GM23338 (cell line): Measurements from ENCODE around the gene GSDME. TPM values are rescaled to one million over a fixed set of nuclear protein-coding genes. Genes with fewer than 3 reads are reported as not detected.

Experiments
- ATAC-seq: fragments of 200-7000 bp; cut with Tn5 transposase; 3 replicates; pipeline ENCODE4 v1.9.1; 2020
- DNase-seq: peaks from one replicate; pipeline ENCODE4 v3.0.0-alpha.2; 2015; ENCODE audit warnings: low spot score
- H2AFZ ChIP-seq: fragments of 200-600 bp; sonication (generic); 2 replicates; pipeline ENCODE4 v1.8.0; 2016; ENCODE audit warnings: antibody characterized with exemption, mild to moderate bottlenecking, moderate library complexity
- H3F3A ChIP-seq: fragments of 200-600 bp; sonication (generic); replicated peaks from 2 replicates; pipeline ENCODE4 v1.8.0; 2017; ENCODE audit warnings: antibody characterized with exemption, mixed run types, low read depth
- H3K27ac ChIP-seq: fragments of 200-600 bp; sonication (generic); 2 replicates; pipeline ENCODE4 v1.6.1; 2016; ENCODE audit warnings: low read depth
- H3K27me3 ChIP-seq: fragments of 200-600 bp; sonication (generic); 2 replicates; pipeline ENCODE4 v1.8.0; 2016; ENCODE audit warnings: mild to moderate bottlenecking, mixed run types, moderate library complexity; ENCODE audit not compliant: insufficient read depth
- H3K36me3 ChIP-seq: fragments of 200-600 bp; sonication (generic); 2 replicates; pipeline ENCODE4 v1.8.0; 2016; ENCODE audit warnings: mild to moderate bottlenecking; ENCODE audit not compliant: insufficient read depth
- H3K4me1 ChIP-seq: fragments of 200-600 bp; sonication (generic); 2 replicates; pipeline ENCODE4 v1.8.0; 2016; ENCODE audit warnings: mild to moderate bottlenecking, moderate library complexity; ENCODE audit not compliant: insufficient read depth
- H3K4me2 ChIP-seq: fragments of 200-600 bp; sonication (generic); 2 replicates; pipeline ENCODE4 v1.7.1; 2017; ENCODE audit warnings: mixed run types
- H3K4me3 ChIP-seq: fragments of 200-600 bp; sonication (generic); 2 replicates; pipeline ENCODE4 v1.6.1; 2016; ENCODE audit warnings: mixed run types
- H3K79me2 ChIP-seq: fragments of 200-600 bp; sonication (generic); replicated peaks from 2 replicates; pipeline ENCODE4 v1.8.0; 2017; ENCODE audit warnings: mild to moderate bottlenecking; ENCODE audit not compliant: insufficient read depth
- H3K9me2 ChIP-seq: fragments of 200-600 bp; sonication (generic); 2 replicates; pipeline ENCODE4 v1.8.0; 2017; ENCODE audit not compliant: insufficient read depth
- H4K20me1 ChIP-seq: fragments of 200-600 bp; sonication (generic); replicated peaks from 2 replicates; pipeline ENCODE4 v1.8.0; 2017; ENCODE audit warnings: mild to moderate bottlenecking; ENCODE audit not compliant: insufficient read depth
- H3K27ac Mint-ChIP-seq: 2 replicates; pipeline ENCODE4 v1.8.0; 2020; ENCODE audit warnings: inconsistent platforms, mild to moderate bottlenecking, moderate library complexity, mixed read lengths
- H3K27me3 Mint-ChIP-seq: 3 replicates; pipeline ENCODE4 v1.8.0; 2022; ENCODE audit warnings: low read depth, mild to moderate bottlenecking, moderate library complexity, mixed read lengths, inconsistent platforms; ENCODE audit not compliant: insufficient read depth, poor library complexity
- H3K36me3 Mint-ChIP-seq: 3 replicates; pipeline ENCODE4 v1.8.0; 2021; ENCODE audit warnings: low read depth, mild to moderate bottlenecking, inconsistent platforms, moderate library complexity, mixed read lengths
- H3K4me1 Mint-ChIP-seq: 3 replicates; pipeline ENCODE4 v1.8.0; 2020; ENCODE audit warnings: mild to moderate bottlenecking, inconsistent platforms, mixed read lengths
- H3K4me3 Mint-ChIP-seq: 3 replicates; pipeline ENCODE4 v1.8.0; 2021; ENCODE audit warnings: moderate library complexity, mild to moderate bottlenecking, inconsistent platforms, mixed read lengths
- H3K9me3 Mint-ChIP-seq: 3 replicates; pipeline ENCODE4 v1.8.0; 2020; ENCODE audit warnings: moderate library complexity, mild to moderate bottlenecking, inconsistent platforms, mixed read lengths
- CREB1 ChIP-seq: fragments of 250-450 bp; sonication (Bioruptor Pico); IDR thresholded peaks from 2 replicates; pipeline ENCODE4 v1.5.0; 2020; ENCODE audit warnings: low read depth, mild to moderate bottlenecking, moderate library complexity
- EZH2 ChIP-seq: fragments of 200-600 bp; sonication (generic); IDR thresholded peaks from one replicate; pipeline ENCODE4 v1.8.0; 2017; ENCODE audit warnings: antibody characterized with exemption, mild to moderate bottlenecking, low read depth; ENCODE audit not compliant: unreplicated experiment
- EZH2phosphoT487 ChIP-seq: fragments of 200-600 bp; sonication (generic); IDR thresholded peaks from one replicate; pipeline ENCODE4 v1.8.1; 2018; ENCODE audit warnings: antibody characterized with exemption; ENCODE audit not compliant: unreplicated experiment
- JUNB ChIP-seq: IDR thresholded peaks from one replicate; pipeline ENCODE4 v1.6.1; 2016; ENCODE audit warnings: antibody characterized with exemption; ENCODE audit not compliant: unreplicated experiment
- NANOG ChIP-seq: IDR thresholded peaks from 2 replicates; pipeline ENCODE4 v1.6.1; 2016; ENCODE audit warnings: antibody characterized with exemption, borderline replicate concordance
- POLR2AphosphoS5 ChIP-seq: IDR thresholded peaks from 2 replicates; pipeline ENCODE4 v1.6.1; 2016; ENCODE audit warnings: antibody characterized with exemption, low read depth
- STAT1 ChIP-seq: IDR thresholded peaks from one replicate; pipeline ENCODE4 v1.6.1; 2016; ENCODE audit warnings: antibody characterized with exemption; ENCODE audit not compliant: unreplicated experiment
- ZNF114 ChIP-seq: fragments of 250-450 bp; sonication (Bioruptor Pico); IDR thresholded peaks from 2 replicates; pipeline ENCODE4 v1.5.0; 2020; ENCODE audit warnings: mild to moderate bottlenecking, moderate library complexity
- ZNF331 ChIP-seq: fragments of 250-450 bp; sonication (Bioruptor Pico); IDR thresholded peaks from 2 replicates; pipeline ENCODE4 v1.5.0; 2020; ENCODE audit warnings: low read depth, mild to moderate bottlenecking, moderate library complexity
- polyA plus RNA-seq: library from polyadenylated mRNA; unstranded; fragments of >200 nt; fragmentation: Nextera tagmentation; extraction: Ambion mirVana; gene quantifications from 2 replicates; pipeline ENCODE4 v1.2.1, GENCODE V29; 2016
- total RNA-seq: library from RNA; depleted of rRNA; stranded (reverse); fragments of >200 nt; shearing (Covaris generic); gene quantifications from 2 replicates; pipeline ENCODE4 v1.2.3, GENCODE V29; 2014
- TF ChIP-seq, protein P1 (sequence below): IDR thresholded peaks from one replicate; pipeline ENCODE4 v1.6.1; 2018; ENCODE audit warnings: antibody characterized with exemption; ENCODE audit not compliant: unreplicated experiment
- TF ChIP-seq, protein P2 (sequence below), 2 experiments: fragments of 200-600 bp in 1 of 2; sonication (generic) in 1 of 2; conservative IDR thresholded peaks; 2 replicates each; pipeline versions ENCODE4 v1.5.1 to v1.6.1; 2016 to 2017; ENCODE audit warnings: antibody characterized with exemption in 2 of 2, low read depth in 2 of 2, mild to moderate bottlenecking in 2 of 2, moderate library complexity in 1 of 2
- TF ChIP-seq, protein P3 (sequence below): IDR thresholded peaks from 2 replicates; pipeline ENCODE4 v1.6.1; 2016; ENCODE audit warnings: antibody characterized with exemption

GSDME gene
- total and polyA plus RNA-seq, 2 experiments from 2014 or later: 8.3 to 8.5 TPM

DNA sequence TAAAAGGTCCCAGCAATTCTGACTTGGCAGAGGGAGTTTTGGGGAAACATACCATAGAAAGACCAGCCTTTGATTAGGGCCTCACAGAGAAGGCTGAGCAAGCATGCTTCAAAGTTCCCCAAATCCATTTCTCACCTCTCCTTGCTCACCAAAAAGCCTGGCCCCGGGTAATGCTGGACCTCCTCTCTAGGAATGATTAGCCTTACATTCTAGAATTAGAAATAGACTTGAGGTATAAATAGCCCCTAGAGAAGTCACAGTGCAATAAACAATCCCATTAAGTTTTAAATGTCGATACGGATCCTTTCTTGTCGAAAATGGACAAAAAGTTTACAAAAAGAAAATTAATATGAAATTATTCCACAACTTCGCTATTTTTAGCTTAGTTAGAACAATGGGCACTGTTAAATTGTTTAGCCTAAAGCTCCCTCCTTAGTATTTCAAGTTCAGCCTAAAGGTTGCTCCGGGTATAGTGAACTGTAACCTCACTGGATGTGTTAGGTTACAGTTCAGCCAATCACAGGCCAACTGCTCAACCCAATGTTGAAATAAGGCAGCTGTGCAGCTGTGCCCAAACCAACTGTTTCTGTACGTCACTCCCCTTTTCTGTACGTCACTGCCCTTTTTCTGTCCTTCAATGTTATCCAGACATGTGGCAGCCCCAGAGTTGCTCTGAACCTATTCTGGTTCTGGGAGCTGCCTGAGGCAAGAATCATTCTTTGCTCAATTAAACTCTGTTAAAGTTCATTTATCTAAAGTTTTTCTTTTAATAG lies 7.9 kb upstream of the GSDME start (continued):
- TF ChIP-seq, protein P1, sequence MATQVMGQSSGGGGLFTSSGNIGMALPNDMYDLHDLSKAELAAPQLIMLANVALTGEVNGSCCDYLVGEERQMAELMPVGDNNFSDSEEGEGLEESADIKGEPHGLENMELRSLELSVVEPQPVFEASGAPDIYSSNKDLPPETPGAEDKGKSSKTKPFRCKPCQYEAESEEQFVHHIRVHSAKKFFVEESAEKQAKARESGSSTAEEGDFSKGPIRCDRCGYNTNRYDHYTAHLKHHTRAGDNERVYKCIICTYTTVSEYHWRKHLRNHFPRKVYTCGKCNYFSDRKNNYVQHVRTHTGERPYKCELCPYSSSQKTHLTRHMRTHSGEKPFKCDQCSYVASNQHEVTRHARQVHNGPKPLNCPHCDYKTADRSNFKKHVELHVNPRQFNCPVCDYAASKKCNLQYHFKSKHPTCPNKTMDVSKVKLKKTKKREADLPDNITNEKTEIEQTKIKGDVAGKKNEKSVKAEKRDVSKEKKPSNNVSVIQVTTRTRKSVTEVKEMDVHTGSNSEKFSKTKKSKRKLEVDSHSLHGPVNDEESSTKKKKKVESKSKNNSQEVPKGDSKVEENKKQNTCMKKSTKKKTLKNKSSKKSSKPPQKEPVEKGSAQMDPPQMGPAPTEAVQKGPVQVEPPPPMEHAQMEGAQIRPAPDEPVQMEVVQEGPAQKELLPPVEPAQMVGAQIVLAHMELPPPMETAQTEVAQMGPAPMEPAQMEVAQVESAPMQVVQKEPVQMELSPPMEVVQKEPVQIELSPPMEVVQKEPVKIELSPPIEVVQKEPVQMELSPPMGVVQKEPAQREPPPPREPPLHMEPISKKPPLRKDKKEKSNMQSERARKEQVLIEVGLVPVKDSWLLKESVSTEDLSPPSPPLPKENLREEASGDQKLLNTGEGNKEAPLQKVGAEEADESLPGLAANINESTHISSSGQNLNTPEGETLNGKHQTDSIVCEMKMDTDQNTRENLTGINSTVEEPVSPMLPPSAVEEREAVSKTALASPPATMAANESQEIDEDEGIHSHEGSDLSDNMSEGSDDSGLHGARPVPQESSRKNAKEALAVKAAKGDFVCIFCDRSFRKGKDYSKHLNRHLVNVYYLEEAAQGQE: no peak
- TF ChIP-seq EZH2: no peak
- no peak for TF ChIP-seq STAT1
- no peak for TF ChIP-seq POLR2AphosphoS5
- no peak for TF ChIP-seq ZNF331 (CRISPR knock-in tag)

DNA sequence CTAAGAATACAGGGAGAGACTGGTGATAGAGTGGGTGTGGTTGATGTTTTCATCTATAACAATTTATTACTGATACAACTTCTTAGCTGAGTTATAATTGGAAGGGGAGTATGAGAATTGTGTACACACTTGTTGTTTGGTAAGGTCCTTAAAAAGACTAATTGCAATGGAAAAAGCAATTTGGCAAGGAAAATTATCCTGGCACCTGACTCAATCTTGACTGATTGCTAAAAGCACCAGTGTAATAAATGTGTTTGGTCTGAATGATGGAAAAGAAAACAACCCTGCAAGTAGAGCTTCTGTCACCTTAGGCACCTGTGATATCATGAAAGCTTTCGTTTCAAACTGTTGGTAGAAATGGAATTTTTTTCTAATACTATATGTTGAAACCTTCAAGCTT lies 6.7 kb upstream of the GSDME start:
- Histone ChIP-seq H3F3A (no peaks in the 10 kb centered on the region), H3K36me3 (no peaks in the 10 kb centered on the region), H3K4me2 (no peak overlapping the region), H2AFZ (no peak overlapping the region), H3K9me2 (no peaks in the 10 kb centered on the region), H3K27ac (no peak overlapping the region), H3K4me1 (no peaks in the 10 kb centered on the region), H3K79me2 (no peaks in the 10 kb centered on the region), H3K27me3 (peaks cover 8% of the 10 kb centered on the region), H3K4me3 (no peak overlapping the region), H4K20me1 (no peaks in the 10 kb centered on the region)
- Mint-ChIP-seq H3K4me3 (no peak overlapping the region), H3K4me1 (peaks cover 12% of the 10 kb centered on the region; the same call in 2 of the 3 replicates), H3K27ac (no peak overlapping the region), H3K36me3 (no peaks in the 10 kb centered on the region), H3K9me3 (no peaks in the 10 kb centered on the region), H3K27me3 (no peaks in the 10 kb centered on the region)
- ATAC-seq: no peak
- DNase-seq: no peak
- no peak for TF ChIP-seq JUNB
- TF ChIP-seq STAT1: no peak
- no peak for TF ChIP-seq CREB1
- TF ChIP-seq POLR2AphosphoS5: no peak
- TF ChIP-seq, protein P2, sequence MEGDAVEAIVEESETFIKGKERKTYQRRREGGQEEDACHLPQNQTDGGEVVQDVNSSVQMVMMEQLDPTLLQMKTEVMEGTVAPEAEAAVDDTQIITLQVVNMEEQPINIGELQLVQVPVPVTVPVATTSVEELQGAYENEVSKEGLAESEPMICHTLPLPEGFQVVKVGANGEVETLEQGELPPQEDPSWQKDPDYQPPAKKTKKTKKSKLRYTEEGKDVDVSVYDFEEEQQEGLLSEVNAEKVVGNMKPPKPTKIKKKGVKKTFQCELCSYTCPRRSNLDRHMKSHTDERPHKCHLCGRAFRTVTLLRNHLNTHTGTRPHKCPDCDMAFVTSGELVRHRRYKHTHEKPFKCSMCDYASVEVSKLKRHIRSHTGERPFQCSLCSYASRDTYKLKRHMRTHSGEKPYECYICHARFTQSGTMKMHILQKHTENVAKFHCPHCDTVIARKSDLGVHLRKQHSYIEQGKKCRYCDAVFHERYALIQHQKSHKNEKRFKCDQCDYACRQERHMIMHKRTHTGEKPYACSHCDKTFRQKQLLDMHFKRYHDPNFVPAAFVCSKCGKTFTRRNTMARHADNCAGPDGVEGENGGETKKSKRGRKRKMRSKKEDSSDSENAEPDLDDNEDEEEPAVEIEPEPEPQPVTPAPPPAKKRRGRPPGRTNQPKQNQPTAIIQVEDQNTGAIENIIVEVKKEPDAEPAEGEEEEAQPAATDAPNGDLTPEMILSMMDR (conservative IDR thresholded peaks at IDR 0.05; ENCODE audit: low read depth in 2 of 2): no peak
- TF ChIP-seq, protein P1: no peak
- no peak for TF ChIP-seq ZNF331 (CRISPR knock-in tag)
- TF ChIP-seq, protein P3, sequence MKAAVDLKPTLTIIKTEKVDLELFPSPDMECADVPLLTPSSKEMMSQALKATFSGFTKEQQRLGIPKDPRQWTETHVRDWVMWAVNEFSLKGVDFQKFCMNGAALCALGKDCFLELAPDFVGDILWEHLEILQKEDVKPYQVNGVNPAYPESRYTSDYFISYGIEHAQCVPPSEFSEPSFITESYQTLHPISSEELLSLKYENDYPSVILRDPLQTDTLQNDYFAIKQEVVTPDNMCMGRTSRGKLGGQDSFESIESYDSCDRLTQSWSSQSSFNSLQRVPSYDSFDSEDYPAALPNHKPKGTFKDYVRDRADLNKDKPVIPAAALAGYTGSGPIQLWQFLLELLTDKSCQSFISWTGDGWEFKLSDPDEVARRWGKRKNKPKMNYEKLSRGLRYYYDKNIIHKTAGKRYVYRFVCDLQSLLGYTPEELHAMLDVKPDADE: no peak
- TF ChIP-seq EZH2phosphoT487: no peak
- no peak for TF ChIP-seq NANOG
- TF ChIP-seq EZH2: no peak
- TF ChIP-seq ZNF114: no peak
